GM18508 (cell line): ENCODE data around the gene ZNRF3.
"Not testable (repeated sequence)": the region's sequence is repeated elsewhere in the genome, so short reads cannot be mapped to it uniquely, and the experiment has no call there.

ENCODE experiments used
- ATAC-seq: cut with Tn5 transposase; IDR thresholded peaks from one replicate; pipeline ENCODE4 v1.9.1; 2021; ENCODE audit warnings: moderate number of reproducible peaks; ENCODE audit not compliant: insufficient read depth, unreplicated experiment

ZNRF3 gene

DNA sequence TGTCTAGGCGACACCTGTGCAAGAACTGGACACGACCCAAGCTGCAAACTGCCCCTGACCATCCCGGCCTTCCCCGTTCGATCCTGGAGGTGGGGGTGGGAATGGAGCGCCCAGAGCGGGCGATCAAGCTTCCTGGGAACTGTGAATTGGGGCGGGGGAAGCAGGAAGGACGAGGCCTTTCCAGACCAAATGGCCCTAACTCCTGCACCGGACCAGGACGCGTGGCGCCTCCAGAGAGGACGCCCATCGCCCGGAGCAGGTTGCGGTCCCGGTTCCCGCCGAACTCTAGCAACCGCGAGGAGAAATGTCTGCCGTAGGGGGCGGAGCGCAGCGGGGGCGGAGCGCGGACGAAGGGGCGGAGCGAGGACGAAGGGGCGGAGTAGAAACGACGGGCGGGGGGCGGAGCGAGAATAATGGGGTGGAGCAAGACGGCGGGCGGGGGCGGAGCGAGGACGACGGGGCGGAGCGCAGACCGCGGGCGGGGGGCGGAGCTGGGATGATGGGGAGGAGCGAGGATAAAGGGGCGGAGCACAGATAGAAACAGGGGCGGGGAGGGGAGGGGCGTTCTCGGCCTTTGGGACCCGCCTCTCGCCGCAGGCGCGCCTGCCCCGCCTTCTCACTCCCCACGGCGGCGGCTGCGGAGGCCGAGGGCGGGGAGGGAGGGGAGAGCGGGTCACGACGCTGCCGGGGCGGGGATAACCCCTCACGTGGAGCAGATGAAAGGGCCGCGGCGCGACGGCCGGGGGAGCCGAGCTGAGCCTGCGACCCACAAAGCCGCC, at the start of gene ZNRF3:
Gene ZNRF3 (plus strand): TSS at position 695 of the 779 bp plus-strand sequence. CDS start 195 bp downstream, outside the sequence.
- no peak for ATAC-seq

DNA sequence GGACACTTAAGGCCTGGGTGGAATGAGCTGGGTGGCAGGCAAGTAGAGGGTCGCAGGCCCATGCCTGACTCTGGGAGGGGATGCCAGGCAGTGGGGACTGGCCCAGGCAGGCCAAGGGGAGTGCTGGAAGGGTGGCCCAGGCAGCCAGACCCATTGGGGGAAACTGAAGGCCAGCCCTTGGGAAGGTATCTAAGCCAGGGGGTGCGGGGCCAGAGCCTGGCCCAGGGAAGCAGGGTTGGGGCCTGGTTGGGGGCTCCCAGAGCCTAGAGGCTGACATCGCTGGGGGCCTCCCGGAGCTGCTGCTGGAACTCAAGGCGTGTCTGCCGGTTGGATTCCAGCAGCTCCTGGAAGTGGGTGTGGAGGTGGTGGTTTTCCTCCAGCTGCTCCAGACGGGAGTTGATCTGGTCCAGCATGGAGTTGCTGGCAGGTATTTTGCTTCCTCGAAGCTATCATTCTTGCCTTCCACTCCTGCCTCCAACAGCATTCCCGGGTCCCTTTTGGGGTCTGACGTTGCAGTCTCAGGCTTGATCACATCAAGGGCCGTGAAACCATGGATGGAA, 47.7 kb upstream of the ZNRF3 start:
- ATAC-seq, result no peak

DNA sequence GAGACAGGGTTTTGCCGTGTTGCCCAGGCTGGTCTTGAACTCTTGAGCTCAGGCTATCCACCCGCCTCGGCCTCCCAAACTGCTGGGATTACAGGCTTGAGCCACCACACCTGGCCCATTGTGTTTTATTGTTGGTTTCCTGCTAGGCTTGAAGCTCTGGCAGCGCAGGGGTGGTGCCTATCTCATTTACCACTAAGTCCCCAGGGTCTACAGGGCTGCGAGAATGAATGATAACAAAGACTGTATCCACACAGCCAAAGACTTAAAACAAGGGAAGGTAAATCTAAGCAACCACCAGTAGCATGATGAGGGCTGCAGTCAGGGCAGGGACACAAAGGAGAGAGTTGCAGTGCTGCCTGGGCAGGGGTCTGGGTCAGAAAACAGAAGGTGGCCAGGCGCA, 45.7 kb upstream of the ZNRF3 start:
- no peak for ATAC-seq

DNA sequence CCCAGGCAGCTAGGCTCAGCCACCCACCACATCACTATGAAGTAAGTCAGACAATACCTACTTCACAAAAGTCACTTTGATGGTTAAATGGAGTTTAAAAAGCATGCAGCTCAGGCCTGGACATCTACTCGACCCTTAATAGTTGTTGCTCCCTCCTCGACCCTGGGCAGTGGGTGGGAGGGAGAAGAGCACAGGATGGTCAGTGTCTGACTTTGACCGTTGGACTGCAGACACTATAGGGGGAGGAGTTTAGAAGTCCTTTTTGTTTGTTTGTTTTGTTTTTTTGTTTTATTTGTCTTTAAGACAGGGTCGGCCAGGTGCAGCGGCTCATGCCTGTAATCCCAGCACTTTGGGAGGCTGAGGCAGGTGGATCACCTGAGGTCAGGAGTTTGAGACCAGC, 44.4 kb upstream of the ZNRF3 start:
- no peak for ATAC-seq

GRCh38 chr22:28841111-28841510, 42.3 kb upstream of the ZNRF3 start:
- no peak for ATAC-seq

DNA sequence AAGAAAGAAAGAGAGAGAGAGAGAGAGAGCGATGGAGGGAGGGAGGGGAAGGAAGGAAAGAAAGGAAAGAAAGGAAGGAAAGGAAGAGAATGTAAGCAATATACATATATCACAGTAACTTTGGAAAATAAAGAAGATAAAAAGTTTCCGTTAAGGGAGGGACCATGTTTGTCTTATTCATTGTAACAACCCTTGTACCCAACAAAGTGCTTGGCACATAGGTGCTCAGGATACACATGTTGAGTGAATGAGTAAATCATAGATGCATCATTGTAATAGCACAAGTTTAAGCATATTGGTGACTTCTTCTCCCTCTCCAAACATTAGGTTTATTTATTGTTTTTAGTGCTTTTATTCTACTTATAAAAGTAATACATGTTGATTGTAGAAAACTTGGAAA, 39.7 kb upstream of the ZNRF3 start:
- no peak for ATAC-seq

DNA sequence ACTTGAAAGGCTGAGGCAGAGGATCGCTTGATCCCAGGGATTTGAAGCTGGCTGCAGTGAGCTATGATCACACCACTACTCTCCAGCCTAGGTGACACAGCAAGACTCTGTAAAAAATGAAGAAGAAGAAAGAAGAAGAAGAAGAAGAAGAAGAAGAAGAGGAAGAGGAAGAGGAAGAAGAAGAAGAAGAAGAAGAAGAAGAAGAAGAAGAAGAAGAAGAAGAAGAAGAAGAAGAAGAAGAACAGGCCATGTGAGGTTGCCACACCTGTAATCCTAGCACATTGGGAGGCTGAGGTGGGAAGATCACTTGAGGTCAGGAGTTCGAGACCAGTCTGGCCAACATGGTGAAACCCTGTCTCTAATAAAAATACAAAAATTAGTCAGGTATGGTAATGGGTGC, 39.1 kb upstream of the ZNRF3 start:
- not testable (repeated sequence) for ATAC-seq

- no peak for ATAC-seq
Observed at GRCh38 chr22:28846994-28847393, 36.4 kb upstream of the ZNRF3 start.

GRCh38 chr22:28855355-28856094, 27.8 kb upstream of the ZNRF3 start:
- ATAC-seq, result no peak

GRCh38 chr22:28856095-28856455, 27.3 kb upstream of the ZNRF3 start:
- ATAC-seq, result no peak

GRCh38 chr22:28857288-28857687, 26.1 kb upstream of the ZNRF3 start:
- ATAC-seq, result no peak

DNA sequence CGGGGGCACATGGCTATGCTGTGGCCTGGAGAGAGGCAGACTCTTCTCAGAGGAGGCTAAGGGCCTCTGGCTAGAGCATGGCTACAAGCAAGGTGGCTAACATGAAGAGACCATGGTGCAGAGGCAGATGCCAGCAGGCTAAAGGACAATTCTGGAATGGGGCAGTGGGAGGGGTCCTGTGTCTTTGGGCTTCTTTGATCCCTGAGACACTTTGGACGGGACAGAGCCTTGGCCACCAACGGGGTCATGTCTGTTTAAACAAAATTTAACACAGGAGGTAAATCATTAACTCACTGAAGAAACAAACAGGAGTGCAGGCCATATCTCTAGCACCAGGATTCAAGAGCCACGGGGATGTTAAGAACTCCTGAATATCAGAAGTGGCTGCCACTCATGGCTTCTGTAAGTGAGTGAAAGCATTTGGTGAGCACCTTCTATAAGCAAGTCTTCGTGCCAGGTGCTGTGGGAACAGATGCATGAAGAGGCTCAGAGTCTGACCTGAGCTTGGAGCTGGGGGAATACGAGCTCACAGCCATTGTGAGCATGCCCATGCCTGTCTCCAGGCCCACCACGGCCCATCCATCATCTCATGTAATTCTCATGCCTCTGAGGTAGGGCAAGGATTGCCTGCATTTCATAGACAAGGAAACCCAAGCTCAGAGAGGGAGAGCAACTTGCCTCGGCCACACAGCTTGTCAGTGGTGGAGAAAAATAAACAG, 18.3 kb upstream of the ZNRF3 start:
- no peak for ATAC-seq

DNA sequence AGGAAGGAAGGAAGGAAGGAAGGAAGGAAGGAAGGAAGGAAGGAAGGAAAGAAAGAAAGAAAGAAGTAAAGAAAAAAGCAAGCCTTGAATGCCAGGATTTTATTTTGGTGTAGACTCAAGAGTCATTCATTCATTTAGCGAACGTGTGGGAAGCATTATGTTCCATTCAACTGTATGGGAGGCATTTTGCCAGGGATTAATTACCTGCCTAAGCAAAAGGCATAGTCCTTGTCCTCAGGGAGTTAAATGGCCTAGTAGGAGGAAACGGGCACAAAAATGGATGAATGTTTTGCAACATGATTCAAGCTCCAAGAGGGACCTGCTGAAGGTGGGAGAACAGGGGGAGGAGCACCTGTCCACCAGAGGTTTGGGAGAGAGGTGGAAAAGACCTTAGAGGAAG, 16.2 kb upstream of the ZNRF3 start:
- ATAC-seq, result no peak

DNA sequence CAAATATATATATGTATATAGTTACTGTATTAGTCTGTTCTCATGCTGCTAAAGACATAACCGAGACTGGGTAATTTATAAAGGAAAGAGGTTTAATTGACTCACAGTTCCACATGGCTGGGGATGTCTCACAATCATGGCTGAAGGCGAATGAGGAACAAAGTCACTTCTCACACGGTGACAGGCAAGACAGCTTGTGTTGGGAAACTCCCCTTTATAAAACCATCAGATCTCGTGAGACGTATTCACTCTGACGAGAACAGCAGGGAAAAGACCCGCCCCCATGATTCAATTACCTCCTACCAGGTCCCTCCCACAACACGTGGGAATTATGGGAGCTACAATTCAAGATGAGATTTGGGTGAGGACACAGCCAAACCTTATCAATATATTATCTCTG, 15.0 kb upstream of the ZNRF3 start:
- not testable (repeated sequence) for ATAC-seq

- ATAC-seq, result no peak
Observed at GRCh38 chr22:28869736-28870135, 13.6 kb upstream of the ZNRF3 start.

DNA sequence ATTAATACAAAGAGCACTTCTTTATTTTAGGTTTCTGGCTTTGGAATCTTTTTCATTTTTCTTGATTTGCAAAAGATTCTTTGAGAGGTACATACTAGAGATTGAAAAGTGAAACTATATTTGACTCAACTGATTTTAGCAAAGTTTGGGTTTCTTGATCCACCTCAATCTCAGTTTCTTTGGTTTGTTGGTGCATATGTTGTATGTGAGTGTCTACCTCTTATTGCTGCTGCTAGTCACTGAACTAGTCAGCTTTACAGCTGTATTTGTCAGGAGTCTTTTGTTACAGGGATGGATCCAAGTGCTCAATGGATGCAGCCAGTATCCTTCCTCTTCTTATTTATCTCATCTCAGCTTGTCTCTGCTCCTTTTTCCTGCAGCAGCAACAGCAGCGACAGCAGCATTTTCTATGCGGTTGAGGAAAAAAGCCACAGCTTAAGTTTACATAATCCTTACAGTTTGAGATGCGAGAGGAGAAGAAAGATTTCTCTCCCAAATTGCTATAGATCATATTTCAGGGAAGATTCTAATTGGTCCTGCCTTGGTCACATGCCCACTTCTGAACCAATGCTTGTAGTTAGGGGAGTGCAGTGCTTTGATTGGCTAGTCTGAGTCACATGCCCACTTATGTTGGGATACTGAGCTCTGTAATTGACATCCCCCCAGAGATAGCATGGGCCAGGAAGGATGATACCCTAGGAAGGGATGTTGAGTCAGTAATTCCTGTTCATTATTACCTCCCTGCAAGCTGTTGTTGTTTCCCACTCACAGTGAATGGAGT, 10.0 kb upstream of the ZNRF3 start:
- ATAC-seq, result no peak

DNA sequence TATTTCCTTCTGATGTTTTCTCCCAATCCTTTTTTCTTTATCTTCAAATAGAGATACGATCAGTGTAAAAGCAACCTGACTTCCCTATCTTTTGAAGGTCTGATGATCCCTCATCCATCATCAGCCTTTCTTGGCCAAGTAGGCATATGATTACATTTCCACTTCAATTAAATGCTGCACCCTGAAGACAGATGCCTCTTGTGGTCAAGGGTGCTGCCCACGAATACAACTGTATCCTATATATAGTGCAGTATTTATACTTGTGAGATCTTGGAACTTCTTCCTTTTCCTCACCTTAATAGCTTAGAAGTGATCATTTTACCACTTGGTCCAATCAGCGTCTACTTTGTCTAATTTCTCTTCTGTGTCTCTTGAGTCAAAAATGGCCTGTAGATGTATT, 9.3 kb upstream of the ZNRF3 start:
- ATAC-seq, result no peak

- ATAC-seq, result no peak
Observed at GRCh38 chr22:28874811-28875320, 8.5 kb upstream of the ZNRF3 start.

DNA sequence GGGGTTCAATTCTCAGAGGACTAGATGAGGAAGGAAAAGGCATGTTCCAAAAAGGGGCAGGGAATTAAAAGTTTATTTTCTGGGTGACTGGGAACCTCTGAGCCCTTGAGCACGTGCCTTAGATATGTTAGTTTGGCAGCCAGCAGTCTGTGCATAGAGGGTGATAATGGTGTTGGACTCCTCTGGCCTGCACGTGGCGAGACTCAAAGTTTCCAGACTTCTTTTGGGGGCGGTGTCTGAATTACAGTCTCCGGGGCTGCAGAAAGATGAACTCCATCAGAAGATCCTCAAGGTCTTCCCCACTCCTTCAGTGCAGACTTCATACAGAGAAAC, 861 bp upstream of the ZNRF3 start:
- no peak for ATAC-seq

- ATAC-seq, result no peak
Observed at GRCh38 chr22:28883657-28883916, 215 bp downstream of the ZNRF3 start.
